Measurements from ENCODE around the gene PDE8A.

PDE8A gene

GRCh38 chr15:85118581-85118980 lies 136.9 kb downstream of the PDE8A start:
- no peak for DNase-seq (ENCODE audit: low read depth in 1 of 2, low spot score in 1 of 2)

GRCh38 chr15:85120351-85121113 lies 138.9 kb downstream of the PDE8A start:
- no peak for DNase-seq (ENCODE audit: low read depth in 1 of 2, low spot score in 1 of 2)

- no peak for DNase-seq (ENCODE audit: low read depth in 1 of 2, low spot score in 1 of 2)
These were observed 142.5 kb downstream of the PDE8A start for GRCh38 chr15:85124173-85124572.

GRCh38 chr15:85125056-85125661 lies 143.5 kb downstream of the PDE8A start:
- DNase-seq (ENCODE audit: low read depth in 1 of 2, low spot score in 1 of 2) = no peak

GRCh38 chr15:85128621-85129020 lies 147.0 kb downstream of the PDE8A start:
- DNase-seq (ENCODE audit: low read depth in 1 of 2, low spot score in 1 of 2) = no peak

- no peak for DNase-seq (ENCODE audit: low read depth in 1 of 2, low spot score in 1 of 2)
These were observed 148.2 kb downstream of the PDE8A start for GRCh38 chr15:85129881-85130280.

- DNase-seq (ENCODE audit: low read depth in 1 of 2, low spot score in 1 of 2) = no peak
These were observed 150.3 kb downstream of the PDE8A start for GRCh38 chr15:85131915-85132314.

GRCh38 chr15:85133709-85134108 lies 152.1 kb downstream of the PDE8A start:
- no peak for DNase-seq (ENCODE audit: low read depth in 1 of 2, low spot score in 1 of 2)

- no peak for DNase-seq (ENCODE audit: low read depth in 1 of 2, low spot score in 1 of 2)
These were observed 156.0 kb downstream of the PDE8A start for GRCh38 chr15:85137489-85138168.

GRCh38 chr15:85139391-85139790 lies 157.7 kb downstream of the PDE8A start:
- no peak for DNase-seq (ENCODE audit: low read depth in 1 of 2, low spot score in 1 of 2)

- no peak for DNase-seq (ENCODE audit: low read depth in 1 of 2, low spot score in 1 of 2)
These were observed 160.1 kb downstream of the PDE8A start for GRCh38 chr15:85141726-85142125.

GRCh38 chr15:85142312-85142711 lies 160.7 kb downstream of the PDE8A start:
- DNase-seq (ENCODE audit: low read depth in 1 of 2, low spot score in 1 of 2) = no peak

GRCh38 chr15:85149465-85150129 lies 167.9 kb downstream of the PDE8A start:
- no peak for DNase-seq (ENCODE audit: low read depth in 1 of 2, low spot score in 1 of 2)

- DNase-seq (ENCODE audit: low read depth in 1 of 2, low spot score in 1 of 2) = no peak
These were observed 168.4 kb downstream of the PDE8A start for GRCh38 chr15:85150130-85150480.

GRCh38 chr15:85151145-85151544 lies 169.5 kb downstream of the PDE8A start:
- no peak for DNase-seq (ENCODE audit: low read depth in 1 of 2, low spot score in 1 of 2)

GRCh38 chr15:85151861-85152260 lies 170.2 kb downstream of the PDE8A start:
- DNase-seq (ENCODE audit: low read depth in 1 of 2, low spot score in 1 of 2) = no peak

- DNase-seq (ENCODE audit: low read depth in 1 of 2, low spot score in 1 of 2) = no peak
These were observed 172.4 kb downstream of the PDE8A start for GRCh38 chr15:85154061-85154460.

- DNase-seq (ENCODE audit: low read depth in 1 of 2, low spot score in 1 of 2) = no peak
These were observed 173.7 kb downstream of the PDE8A start for GRCh38 chr15:85155360-85155759.

GRCh38 chr15:85155857-85156256 lies 174.2 kb downstream of the PDE8A start:
- no peak for DNase-seq (ENCODE audit: low read depth in 1 of 2, low spot score in 1 of 2)

- no peak for DNase-seq (ENCODE audit: low read depth in 1 of 2, low spot score in 1 of 2)
These were observed 175.7 kb downstream of the PDE8A start for GRCh38 chr15:85157344-85157743.

- DNase-seq (ENCODE audit: low read depth in 1 of 2, low spot score in 1 of 2) = no peak
These were observed 180.6 kb downstream of the PDE8A start for GRCh38 chr15:85162237-85162636.
